ENCODE data around the gene LRRN2.

DNA sequence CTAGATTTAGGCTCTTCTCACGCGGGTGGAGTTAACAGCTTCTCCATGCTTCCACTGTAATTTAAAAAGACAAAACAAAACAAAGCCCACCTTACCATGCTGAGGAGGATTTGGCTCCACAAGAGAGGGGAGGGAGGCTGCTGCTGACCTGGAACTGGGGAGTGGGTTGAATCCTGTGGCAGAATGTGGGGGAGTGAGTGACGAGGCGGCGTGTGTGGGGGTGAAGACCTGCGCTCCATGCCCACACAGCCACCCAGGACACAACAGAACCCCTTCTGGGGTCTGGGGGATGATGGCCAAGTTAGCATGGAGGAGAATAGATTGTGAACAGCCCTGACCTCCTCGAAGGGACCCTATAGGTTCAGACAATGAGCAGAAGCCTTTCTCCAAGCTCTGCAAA, 44.0 kb upstream of the LRRN2 start:
- TF ChIP-seq, protein P1, sequence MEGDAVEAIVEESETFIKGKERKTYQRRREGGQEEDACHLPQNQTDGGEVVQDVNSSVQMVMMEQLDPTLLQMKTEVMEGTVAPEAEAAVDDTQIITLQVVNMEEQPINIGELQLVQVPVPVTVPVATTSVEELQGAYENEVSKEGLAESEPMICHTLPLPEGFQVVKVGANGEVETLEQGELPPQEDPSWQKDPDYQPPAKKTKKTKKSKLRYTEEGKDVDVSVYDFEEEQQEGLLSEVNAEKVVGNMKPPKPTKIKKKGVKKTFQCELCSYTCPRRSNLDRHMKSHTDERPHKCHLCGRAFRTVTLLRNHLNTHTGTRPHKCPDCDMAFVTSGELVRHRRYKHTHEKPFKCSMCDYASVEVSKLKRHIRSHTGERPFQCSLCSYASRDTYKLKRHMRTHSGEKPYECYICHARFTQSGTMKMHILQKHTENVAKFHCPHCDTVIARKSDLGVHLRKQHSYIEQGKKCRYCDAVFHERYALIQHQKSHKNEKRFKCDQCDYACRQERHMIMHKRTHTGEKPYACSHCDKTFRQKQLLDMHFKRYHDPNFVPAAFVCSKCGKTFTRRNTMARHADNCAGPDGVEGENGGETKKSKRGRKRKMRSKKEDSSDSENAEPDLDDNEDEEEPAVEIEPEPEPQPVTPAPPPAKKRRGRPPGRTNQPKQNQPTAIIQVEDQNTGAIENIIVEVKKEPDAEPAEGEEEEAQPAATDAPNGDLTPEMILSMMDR (IDR thresholded peaks at IDR 0.05) = no peak
- TF ChIP-seq POLR2A (IDR thresholded peaks at IDR 0.05) = no peak
- TF ChIP-seq EP300 (IDR thresholded peaks at IDR 0.05) = no peak
- no peak for TF ChIP-seq POLR2AphosphoS5 (IDR thresholded peaks at IDR 0.05)

All from stomach (tissue), 4 donors.